Esophagus muscularis mucosa (tissue), 4 donors: ENCODE measurements around the gene BMPR1A. TPM values are rescaled to one million over a fixed set of nuclear protein-coding genes. Genes with fewer than 3 reads are reported as not detected.
"Not testable (repeated sequence)": the region's sequence is repeated elsewhere in the genome, so short reads cannot be mapped to it uniquely, and the experiment has no call there.

Experiments
- DNase-seq: peaks from one replicate; pipeline ENCODE4 v3.0.0-alpha.2; 2017; ENCODE audit errors: extremely low spot score
- H3K27ac ChIP-seq, 4 donors: fragments of 200-600 bp; sonication (generic); replicated peaks in 1 of 4; 1 replicate in 3 of 4; 2 replicates in 1 of 4; pipeline ENCODE4 v1.5.1; 2016 to 2019; ENCODE audit warnings: mild to moderate bottlenecking in 1 of 4
- H3K27me3 ChIP-seq, 4 donors: fragments of 200-600 bp; sonication (generic); one replicate each; pipeline versions ENCODE4 v1.5.1 to v1.6.0; 2016 to 2019
- H3K36me3 ChIP-seq, 4 donors: fragments of 200-600 bp; sonication (generic); one replicate each; pipeline ENCODE4 v1.5.1; 2016 to 2019
- H3K4me1 ChIP-seq, 4 donors: fragments of 200-600 bp; sonication (generic); one replicate each; pipeline ENCODE4 v1.5.1; 2016 to 2019
- H3K4me3 ChIP-seq, 4 donors: fragments of 200-600 bp; sonication (generic); 1 replicate in 2 of 4; 2 replicates in 2 of 4; pipeline ENCODE4 v1.5.1; 2016 to 2019; ENCODE audit warnings: mild to moderate bottlenecking in 4 of 4, moderate library complexity in 1 of 4
- H3K9me3 ChIP-seq, 4 donors: fragments of 200-600 bp; sonication (generic); 1 replicate in 3 of 4; 2 replicates in 1 of 4; pipeline ENCODE4 v1.5.1; 2016 to 2019
- EP300 ChIP-seq: sonication (generic); formaldehyde crosslinking; IDR thresholded peaks from one replicate; pipeline ENCODE4 v1.6.1; 2017; ENCODE audit warnings: antibody characterized with exemption
- POLR2A ChIP-seq: fragments of 450-650 bp; IDR thresholded peaks from one replicate; pipeline ENCODE4 v1.6.1; 2017; ENCODE audit warnings: antibody characterized with exemption, moderate library complexity, mild to moderate bottlenecking, low read depth
- POLR2AphosphoS5 ChIP-seq, 2 donors: sonication (generic); formaldehyde crosslinking; IDR thresholded peaks; one replicate each; pipeline ENCODE4 v1.6.1; 2017; ENCODE audit warnings: antibody characterized with exemption in 2 of 2
- WGBS: methylation state at CpG from one replicate; pipeline ENCODE4 v1.1.5; 2018; 5-methylcytosine and 5-hydroxymethylcytosine counted together
- intact Hi-C: fragments of 100-400 bp; cut with DNase I; formaldehyde crosslinking; loops from one replicate; pipeline ENCODE4 v1.15.1; 2023
- total RNA-seq, 4 donors: library from RNA; depleted of rRNA; stranded (reverse); fragments of >200 nt; gene quantifications; one replicate each; pipeline versions ENCODE4 v1.1.0 to v1.2.1, GENCODE V29; 2016
- TF ChIP-seq, protein P1 (sequence below), 3 experiments: fragments of 200-600 bp in 2 of 3; fragments of 450-650 bp in 1 of 3; sonication (generic) in 2 of 3; IDR thresholded peaks; one replicate each; pipeline ENCODE4 v1.5.1; 2017 to 2019; ENCODE audit warnings: antibody characterized with exemption in 3 of 3, mild to moderate bottlenecking in 2 of 3, moderate library complexity in 1 of 3

The BMPR1A gene
- total RNA-seq, 4 donors from 2014 or later: 66.1 to 110 (median 90.5) TPM

DNA sequence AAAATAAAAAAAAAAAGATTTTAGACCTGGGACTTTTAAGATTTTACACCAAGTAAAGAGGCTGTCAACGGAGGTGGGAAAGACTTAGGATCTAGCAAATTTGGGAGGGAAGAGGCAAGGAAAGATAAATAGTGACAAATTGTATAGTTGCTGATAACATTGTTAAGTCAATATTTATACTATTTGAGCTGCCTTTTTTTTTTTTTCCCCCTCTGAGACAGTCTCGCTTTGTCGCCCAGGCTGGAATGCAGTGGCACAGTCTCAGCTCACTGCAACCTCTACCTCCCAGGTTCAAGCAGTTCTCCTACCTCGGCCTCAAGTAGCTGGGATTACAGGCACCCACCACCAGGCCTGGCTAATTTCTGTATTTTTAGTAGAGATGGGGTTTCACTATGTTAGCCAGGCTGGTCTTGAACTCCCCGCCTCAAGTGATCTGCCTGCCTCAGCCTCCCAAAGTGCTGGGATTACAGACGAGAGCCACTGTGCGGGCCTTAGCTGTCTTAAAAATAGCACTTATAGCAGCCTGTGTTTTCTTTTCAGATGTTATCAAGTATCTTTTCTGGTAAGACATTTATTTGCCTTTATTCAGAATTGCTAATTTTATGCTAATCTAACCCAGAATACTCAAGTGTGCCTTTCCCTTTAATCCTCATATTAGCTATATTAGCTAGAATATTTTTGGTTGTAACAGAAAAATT, 106.5 kb downstream of the BMPR1A start:
- H3K36me3 ChIP-seq: no peaks in the 10 kb centered on the region
- DNase-seq: no peak
- H3K27ac ChIP-seq: peak overlapping the region; percentile 37 to 62 (median 40)
- 78% methylated on average over 7 of the region's 7 CpGs for WGBS
- H3K4me1 ChIP-seq: peaks cover 18 to 51% (median 38%) of the 10 kb centered on the region in 4 donors
- H3K9me3 ChIP-seq: no peaks in the 10 kb centered on the region
- H3K27me3 ChIP-seq: no peaks in the 10 kb centered on the region
- intact Hi-C loops: no loop called here
- TF ChIP-seq, protein P1, sequence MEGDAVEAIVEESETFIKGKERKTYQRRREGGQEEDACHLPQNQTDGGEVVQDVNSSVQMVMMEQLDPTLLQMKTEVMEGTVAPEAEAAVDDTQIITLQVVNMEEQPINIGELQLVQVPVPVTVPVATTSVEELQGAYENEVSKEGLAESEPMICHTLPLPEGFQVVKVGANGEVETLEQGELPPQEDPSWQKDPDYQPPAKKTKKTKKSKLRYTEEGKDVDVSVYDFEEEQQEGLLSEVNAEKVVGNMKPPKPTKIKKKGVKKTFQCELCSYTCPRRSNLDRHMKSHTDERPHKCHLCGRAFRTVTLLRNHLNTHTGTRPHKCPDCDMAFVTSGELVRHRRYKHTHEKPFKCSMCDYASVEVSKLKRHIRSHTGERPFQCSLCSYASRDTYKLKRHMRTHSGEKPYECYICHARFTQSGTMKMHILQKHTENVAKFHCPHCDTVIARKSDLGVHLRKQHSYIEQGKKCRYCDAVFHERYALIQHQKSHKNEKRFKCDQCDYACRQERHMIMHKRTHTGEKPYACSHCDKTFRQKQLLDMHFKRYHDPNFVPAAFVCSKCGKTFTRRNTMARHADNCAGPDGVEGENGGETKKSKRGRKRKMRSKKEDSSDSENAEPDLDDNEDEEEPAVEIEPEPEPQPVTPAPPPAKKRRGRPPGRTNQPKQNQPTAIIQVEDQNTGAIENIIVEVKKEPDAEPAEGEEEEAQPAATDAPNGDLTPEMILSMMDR (IDR thresholded peaks at IDR 0.05): no peak
- TF ChIP-seq POLR2A: no peak
- no peak for TF ChIP-seq EP300
- no peak for TF ChIP-seq POLR2AphosphoS5 (IDR thresholded peaks at IDR 0.05)
- no peak overlapping the region for H3K4me3 ChIP-seq

DNA sequence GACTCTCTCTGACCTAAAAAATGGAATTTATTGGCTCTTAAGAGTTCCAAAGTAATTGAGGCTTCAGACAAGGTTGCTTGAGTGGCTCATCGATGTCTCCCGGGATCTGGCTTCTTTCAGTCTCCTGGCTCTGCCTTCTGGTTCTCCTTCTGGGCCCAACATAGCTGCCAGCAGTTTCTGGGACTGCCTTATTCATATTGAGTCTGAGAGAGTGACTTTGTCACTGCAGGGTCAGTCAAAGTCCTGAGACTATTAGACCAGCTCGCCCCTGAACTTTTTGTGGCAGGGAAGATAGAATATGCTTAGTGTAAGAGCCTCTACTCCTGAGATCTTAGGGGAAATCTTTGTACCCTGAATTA, 107.0 kb downstream of the BMPR1A start:
- TF ChIP-seq, protein P1 (IDR thresholded peaks at IDR 0.05): no peak
- TF ChIP-seq EP300: no peak
- intact Hi-C loops: no loop called here
- H3K27me3 ChIP-seq: no peaks in the 10 kb centered on the region
- DNase-seq: no peak
- H3K9me3 ChIP-seq: no peaks in the 10 kb centered on the region
- H3K36me3 ChIP-seq: no peaks in the 10 kb centered on the region
- no peak overlapping the region for H3K4me3 ChIP-seq
- 48% methylated on average over 3 of the region's 3 CpGs for WGBS
- H3K27ac ChIP-seq: peak overlapping the region; percentile 37 to 62 (median 40)
- peaks cover 20 to 56% (median 43%) of the 10 kb centered on the region in 4 donors for H3K4me1 ChIP-seq

DNA sequence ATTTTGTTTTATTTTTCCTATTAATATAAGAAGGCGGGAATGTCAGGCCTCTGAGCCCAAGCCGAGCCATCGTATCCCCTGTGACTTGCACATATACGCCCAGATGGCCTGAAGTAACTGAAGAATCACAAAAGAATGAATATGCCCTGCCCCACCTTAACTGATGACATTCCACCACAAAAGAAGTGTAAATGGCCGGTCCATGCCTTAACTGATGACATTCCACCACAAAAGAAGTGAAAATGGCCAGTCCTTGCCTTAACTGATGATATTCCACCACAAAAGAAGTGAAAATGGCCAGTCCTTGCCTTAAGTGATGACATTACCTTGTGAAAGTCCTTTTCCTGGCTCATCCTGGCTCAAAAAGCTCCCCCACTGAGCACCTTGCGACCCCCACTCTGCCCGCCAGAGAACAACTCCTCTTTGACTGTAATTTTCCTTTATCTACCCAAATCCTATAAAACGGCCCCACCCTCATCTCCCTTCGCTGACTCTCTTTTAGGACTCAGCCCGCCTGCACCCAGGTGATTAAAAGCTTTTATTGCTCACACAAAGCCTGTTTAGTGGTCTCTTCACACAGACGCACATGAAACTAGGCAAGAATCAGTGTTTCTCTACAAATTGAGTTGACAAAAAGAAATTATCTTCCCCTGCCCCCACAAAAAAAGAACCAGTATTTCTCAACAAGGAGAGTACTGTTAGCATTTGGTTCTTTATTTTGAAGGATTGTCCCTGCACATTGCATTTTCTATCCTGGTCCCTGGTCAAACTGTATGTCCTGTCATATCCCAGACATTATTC, 108.8 kb downstream of the BMPR1A start:
- Histone ChIP-seq H3K27ac (peak overlapping the region; percentile 35 to 74 (median 70)), H3K4me1 (peaks cover 23 to 60% (median 50%) of the 10 kb centered on the region in 4 donors)
- H3K27me3 ChIP-seq, DNase-seq, intact Hi-C loops, H3K9me3 ChIP-seq, H3K4me3 ChIP-seq, H3K36me3 ChIP-seq: not testable (repeated sequence)
- WGBS: 88% methylated on average over 11 of the region's 11 CpGs

DNA sequence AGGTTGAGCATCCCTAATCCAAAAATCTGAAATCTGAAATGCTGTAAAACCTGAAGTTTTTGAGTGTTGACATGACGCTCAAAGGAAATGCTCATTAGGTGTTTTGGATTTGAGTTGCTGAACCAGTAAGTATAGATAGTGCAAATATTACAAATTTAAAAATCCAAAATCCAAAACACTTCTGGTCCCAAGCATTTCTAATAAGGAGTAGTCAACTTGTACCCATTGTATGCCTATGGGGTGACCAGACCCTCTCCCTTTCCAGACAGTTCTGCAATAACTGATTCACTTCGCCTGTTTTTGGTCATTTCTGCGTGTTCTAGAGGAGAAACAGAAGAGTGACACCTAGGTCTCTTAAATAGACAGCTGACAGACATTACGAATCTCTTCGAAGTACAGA, 110.7 kb downstream of the BMPR1A start:
- Histone ChIP-seq H3K9me3 (no peaks in the 10 kb centered on the region), H3K27ac (peak overlapping the region in 2 of 4 donors; percentile 65 to 72), H3K36me3 (no peaks in the 10 kb centered on the region), H3K4me1 (peaks cover 23 to 70% (median 62%) of the 10 kb centered on the region in 4 donors), H3K27me3 (no peaks in the 10 kb centered on the region), H3K4me3 (no peak overlapping the region)
- WGBS: 96% methylated on average over 5 of the region's 5 CpGs
- DNase-seq: no peak
- TF ChIP-seq, protein P1 (IDR thresholded peaks at IDR 0.05): no peak
- TF ChIP-seq POLR2AphosphoS5 (IDR thresholded peaks at IDR 0.05) (no peak), POLR2A (no peak), EP300 (no peak)
- intact Hi-C loops: no loop called here

DNA sequence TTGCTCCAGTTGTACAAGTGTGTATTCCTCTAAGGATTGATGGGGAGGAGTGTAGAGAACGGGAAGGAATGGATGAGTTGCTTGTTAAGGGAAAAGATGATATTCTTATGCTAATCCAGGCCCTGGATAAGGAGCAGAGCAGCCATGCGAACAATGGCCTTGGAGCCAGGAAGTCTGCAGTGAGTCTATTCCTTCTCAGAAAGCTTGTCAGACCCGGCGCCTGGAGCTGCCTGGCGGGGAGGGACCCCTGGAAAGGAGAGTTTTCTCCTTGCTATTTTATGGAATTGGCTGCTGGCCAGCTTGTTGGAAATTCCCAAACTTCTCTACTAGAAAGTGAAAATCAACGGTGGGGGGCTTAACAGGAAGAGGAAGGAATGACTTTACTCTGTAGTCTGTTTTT, 111.9 kb downstream of the BMPR1A start:
- DNase-seq: no peak
- Histone ChIP-seq H3K27ac (peak overlapping the region in 2 of 4 donors; percentile 9 to 65), H3K4me1 (peaks cover 26 to 68% (median 62%) of the 10 kb centered on the region in 4 donors), H3K27me3 (no peaks in the 10 kb centered on the region), H3K9me3 (no peaks in the 10 kb centered on the region), H3K36me3 (no peaks in the 10 kb centered on the region), H3K4me3 (no peak overlapping the region)
- 36% methylated on average over 6 of the region's 6 CpGs for WGBS
- intact Hi-C loops: no loop called here
- TF ChIP-seq POLR2A (no peak), EP300 (no peak), POLR2AphosphoS5 (IDR thresholded peaks at IDR 0.05) (no peak)
- TF ChIP-seq, protein P1 (IDR thresholded peaks at IDR 0.05): no peak
